SK-N-SH (cell line): ENCODE measurements around the gene VANGL2. TPM values are rescaled to one million over a fixed set of nuclear protein-coding genes. Genes with fewer than 3 reads are reported as not detected.

ENCODE experiments used
- CTCF ChIA-PET: fragments of 300-600, 350-600 bp; formaldehyde crosslinking; extraction: SDS; loops from one replicate; lab custom pipeline; 2021; lab: Yijun Ruan, JAX
- POLR2A ChIA-PET: fragments of 350-600 bp; sonication (Branson Sonifier 250); formaldehyde crosslinking; extraction: SDS; loops from one replicate; lab custom pipeline; 2020; ENCODE audit warnings: antibody characterized with exemption, inconsistent platforms; lab: Yijun Ruan, JAX
- DNase-seq: peaks from one replicate; pipeline ENCODE4 v3.0.0; 2012
- H2AFZ ChIP-seq: fragments of 200-600 bp; sonication (generic); 2 replicates; pipeline ENCODE4 v1.8.1; 2016; ENCODE audit warnings: antibody characterized with exemption, mild to moderate bottlenecking, low read depth
- H3F3A ChIP-seq: fragments of 200-600 bp; sonication (generic); replicated peaks from 2 replicates; pipeline ENCODE3; 2016; ENCODE audit warnings: antibody characterized with exemption, mild to moderate bottlenecking; ENCODE audit not compliant: insufficient read depth
- H3K27ac ChIP-seq, 2 experiments: fragments of 200-500 bp in 1 of 2; fragments of 200-600 bp in 1 of 2; sonication (Bioruptor generic) in 1 of 2; sonication (generic), shearing (Covaris generic) in 1 of 2; 2 replicates each; pipeline versions ENCODE4 v1.5.1 to v1.6.1; 2014 to 2016; ENCODE audit warnings: low read depth in 2 of 2, inconsistent platforms in 1 of 2, low read length in 1 of 2, mild to moderate bottlenecking in 1 of 2, mixed read lengths in 1 of 2
- H3K27me3 ChIP-seq: fragments of 200-600 bp; sonication (generic), shearing (Covaris generic); 2 replicates; pipeline ENCODE4 v1.6.1; 2016; ENCODE audit warnings: mixed run types; ENCODE audit not compliant: insufficient read depth
- H3K36me3 ChIP-seq, 2 experiments: fragments of 200-500 bp in 1 of 2; fragments of 200-600 bp in 1 of 2; sonication (Bioruptor generic) in 1 of 2; sonication (generic) in 1 of 2; replicated peaks in 1 of 2; 2 replicates each; pipeline versions ENCODE3 to v1.5.1; 2014 to 2016; ENCODE audit warnings: low read length in 1 of 2, mild to moderate bottlenecking in 1 of 2; ENCODE audit not compliant: insufficient read depth in 2 of 2, control insufficient read depth in 1 of 2
- H3K4me1 ChIP-seq, 2 experiments: fragments of 200-500 bp in 1 of 2; fragments of 200-600 bp in 1 of 2; sonication (Bioruptor generic) in 1 of 2; sonication (generic), shearing (Covaris generic) in 1 of 2; 2 replicates each; pipeline versions ENCODE4 v1.5.1 to v1.6.1; 2014 to 2016; ENCODE audit warnings: low read depth in 1 of 2, low read length in 1 of 2, mixed run types in 1 of 2; ENCODE audit not compliant: insufficient read depth in 2 of 2, control insufficient read depth in 1 of 2
- H3K4me2 ChIP-seq: fragments of 200-600 bp; sonication (generic), shearing (Covaris generic); 2 replicates; pipeline ENCODE4 v1.6.1; 2017; ENCODE audit warnings: mixed run types
- H3K4me3 ChIP-seq, 2 experiments: fragments of 200-500 bp in 1 of 2; fragments of 200-600 bp in 1 of 2; sonication (Bioruptor generic) in 1 of 2; sonication (generic), shearing (Covaris generic) in 1 of 2; 2 replicates each; pipeline versions ENCODE4 v1.5.1 to v1.8.1; 2014 to 2016; ENCODE audit warnings: low read depth in 2 of 2, inconsistent platforms in 1 of 2, low read length in 1 of 2, mild to moderate bottlenecking in 1 of 2, mixed read lengths in 1 of 2, moderate library complexity in 1 of 2
- H3K79me2 ChIP-seq: fragments of 200-600 bp; sonication (generic); 2 replicates; pipeline ENCODE4 v1.8.1; 2017; ENCODE audit warnings: mild to moderate bottlenecking; ENCODE audit not compliant: insufficient read depth
- H3K9ac ChIP-seq: fragments of 200-600 bp; sonication (generic); 2 replicates; pipeline ENCODE4 v1.6.1; 2017; ENCODE audit warnings: mixed run types
- H3K9me2 ChIP-seq: fragments of 200-600 bp; sonication (generic); 2 replicates; pipeline ENCODE4 v1.6.1; 2017; ENCODE audit warnings: mixed run types
- H3K9me3 ChIP-seq: fragments of 200-600 bp; sonication (generic); 2 replicates; pipeline ENCODE4 v1.6.1; 2017; ENCODE audit warnings: mixed run types, mild to moderate bottlenecking, moderate library complexity
- H4K20me1 ChIP-seq: fragments of 200-600 bp; sonication (generic); 2 replicates; pipeline ENCODE4 v1.6.1; 2017; ENCODE audit warnings: mild to moderate bottlenecking, mixed run types; ENCODE audit not compliant: insufficient read depth
- EP300 ChIP-seq, 2 experiments: IDR thresholded peaks; 2 replicates each; pipeline versions ENCODE4 v1.4.0 to v1.6.1; 2012; ENCODE audit warnings: borderline replicate concordance in 1 of 2, low read depth in 1 of 2, low read length in 1 of 2
- EZH2phosphoT487 ChIP-seq: fragments of 200-600 bp; sonication (generic); IDR thresholded peaks from 2 replicates; pipeline ENCODE4 v1.6.1; 2017; ENCODE audit warnings: low read depth, mixed run types, mild to moderate bottlenecking, antibody characterized with exemption, moderate library complexity, borderline replicate concordance
- GATA2 ChIP-seq: sonication (generic); formaldehyde crosslinking; IDR thresholded peaks from 2 replicates; pipeline ENCODE4 v1.5.0; 2020; ENCODE audit warnings: mild to moderate bottlenecking, missing genetic modification reagents
- IRF3 ChIP-seq: fragments of 150-350 bp; IDR thresholded peaks from 2 replicates; pipeline ENCODE4 v1.6.1; 2016; ENCODE audit warnings: mild to moderate bottlenecking, low read depth, low read length
- MXI1 ChIP-seq: IDR thresholded peaks from 2 replicates; pipeline ENCODE4 v1.6.1; 2012; ENCODE audit warnings: mild to moderate bottlenecking, low read depth, low read length, improper control_type of control experiment
- NFIC ChIP-seq: IDR thresholded peaks from 2 replicates; pipeline ENCODE4 v1.4.0; 2012; ENCODE audit warnings: borderline replicate concordance
- NRF1 ChIP-seq: IDR thresholded peaks from 2 replicates; pipeline ENCODE4 v1.6.1; 2012; ENCODE audit warnings: low read depth, mild to moderate bottlenecking, low read length
- POLR2AphosphoS5 ChIP-seq: IDR thresholded peaks from 2 replicates; pipeline ENCODE4 v1.6.1; 2012; ENCODE audit warnings: low read depth, low read length
- RFX5 ChIP-seq: IDR thresholded peaks from 2 replicates; pipeline ENCODE4 v1.6.1; 2012; ENCODE audit warnings: mild to moderate bottlenecking, improper control_type of control experiment, low read length
- SIN3A ChIP-seq: IDR thresholded peaks from 2 replicates; pipeline ENCODE4 v1.6.1; 2012; ENCODE audit warnings: low read depth, mild to moderate bottlenecking, low read length, moderate library complexity, borderline replicate concordance
- TAF1 ChIP-seq: IDR thresholded peaks from 2 replicates; pipeline ENCODE4 v1.6.1; 2012; ENCODE audit warnings: low read depth, mild to moderate bottlenecking, low read length, moderate library complexity, borderline replicate concordance
- WGBS: methylation state at CpG from one replicate; pipeline ENCODE4 v1.1.6; 2017; ENCODE audit warnings: low lambda C conversion rate; 5-methylcytosine and 5-hydroxymethylcytosine counted together
- polyA plus RNA-seq, 3 experiments: library from polyadenylated mRNA; depleted of rRNA; stranded (reverse); fragments of >200 nt; gene quantifications; 2 replicates each; pipeline ENCODE4 v1.2.3, GENCODE V29; 2012
- TF ChIP-seq, protein P1 (sequence below): IDR thresholded peaks from 2 replicates; pipeline ENCODE4 v1.4.0; 2012; ENCODE audit warnings: low read depth, borderline replicate concordance
- TF ChIP-seq, protein P2 (sequence below): IDR thresholded peaks from 2 replicates; pipeline ENCODE4 v1.6.1; 2012; ENCODE audit warnings: mild to moderate bottlenecking, low read depth, low read length, moderate library complexity

Gene VANGL2
- polyA plus RNA-seq, 1 of the 3 experiments (the other 2 are of a cell fraction) = 13.4 TPM

GRCh38 chr1:160363010-160363409 is 37.4 kb upstream of the VANGL2 start:
- no peaks in the 10 kb centered on the region for H3K9me2 ChIP-seq
- no peaks in the 10 kb centered on the region for H3K79me2 ChIP-seq
- no peaks in the 10 kb centered on the region for H3K9me3 ChIP-seq
- 71% methylated on average over 4 of the region's 5 CpGs for WGBS
- H3F3A ChIP-seq = peaks cover 5% of the 10 kb centered on the region
- H3K4me1 ChIP-seq = no peaks in the 10 kb centered on the region
- H3K36me3 ChIP-seq = peaks cover 4 to 22% of the 10 kb centered on the region in 2 experiments
- no peak overlapping the region for H3K4me3 ChIP-seq
- no peaks in the 10 kb centered on the region for H3K27me3 ChIP-seq
- POLR2A ChIA-PET = no interaction called here
- no peak overlapping the region for H3K27ac ChIP-seq
- H2AFZ ChIP-seq = no peak overlapping the region
- no peak overlapping the region for H3K9ac ChIP-seq
- H3K4me2 ChIP-seq = no peak overlapping the region
- H4K20me1 ChIP-seq = no peaks in the 10 kb centered on the region
- DNase-seq = no peak
- CTCF ChIA-PET = interaction anchor here (0.6 to 9.0 kb wide), 7 partner anchors 8 to 278 kb away, joined by 3 to 85 read pairs (median 5); no protein-coding TSS in a partner anchor
- TF ChIP-seq IRF3 = no peak
- TF ChIP-seq TAF1 = no peak
- TF ChIP-seq, protein P1, sequence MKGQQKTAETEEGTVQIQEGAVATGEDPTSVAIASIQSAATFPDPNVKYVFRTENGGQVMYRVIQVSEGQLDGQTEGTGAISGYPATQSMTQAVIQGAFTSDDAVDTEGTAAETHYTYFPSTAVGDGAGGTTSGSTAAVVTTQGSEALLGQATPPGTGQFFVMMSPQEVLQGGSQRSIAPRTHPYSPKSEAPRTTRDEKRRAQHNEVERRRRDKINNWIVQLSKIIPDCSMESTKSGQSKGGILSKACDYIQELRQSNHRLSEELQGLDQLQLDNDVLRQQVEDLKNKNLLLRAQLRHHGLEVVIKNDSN = no peak
- TF ChIP-seq GATA2 (CRISPR knock-in tag) = no peak

- TF ChIP-seq, protein P2, sequence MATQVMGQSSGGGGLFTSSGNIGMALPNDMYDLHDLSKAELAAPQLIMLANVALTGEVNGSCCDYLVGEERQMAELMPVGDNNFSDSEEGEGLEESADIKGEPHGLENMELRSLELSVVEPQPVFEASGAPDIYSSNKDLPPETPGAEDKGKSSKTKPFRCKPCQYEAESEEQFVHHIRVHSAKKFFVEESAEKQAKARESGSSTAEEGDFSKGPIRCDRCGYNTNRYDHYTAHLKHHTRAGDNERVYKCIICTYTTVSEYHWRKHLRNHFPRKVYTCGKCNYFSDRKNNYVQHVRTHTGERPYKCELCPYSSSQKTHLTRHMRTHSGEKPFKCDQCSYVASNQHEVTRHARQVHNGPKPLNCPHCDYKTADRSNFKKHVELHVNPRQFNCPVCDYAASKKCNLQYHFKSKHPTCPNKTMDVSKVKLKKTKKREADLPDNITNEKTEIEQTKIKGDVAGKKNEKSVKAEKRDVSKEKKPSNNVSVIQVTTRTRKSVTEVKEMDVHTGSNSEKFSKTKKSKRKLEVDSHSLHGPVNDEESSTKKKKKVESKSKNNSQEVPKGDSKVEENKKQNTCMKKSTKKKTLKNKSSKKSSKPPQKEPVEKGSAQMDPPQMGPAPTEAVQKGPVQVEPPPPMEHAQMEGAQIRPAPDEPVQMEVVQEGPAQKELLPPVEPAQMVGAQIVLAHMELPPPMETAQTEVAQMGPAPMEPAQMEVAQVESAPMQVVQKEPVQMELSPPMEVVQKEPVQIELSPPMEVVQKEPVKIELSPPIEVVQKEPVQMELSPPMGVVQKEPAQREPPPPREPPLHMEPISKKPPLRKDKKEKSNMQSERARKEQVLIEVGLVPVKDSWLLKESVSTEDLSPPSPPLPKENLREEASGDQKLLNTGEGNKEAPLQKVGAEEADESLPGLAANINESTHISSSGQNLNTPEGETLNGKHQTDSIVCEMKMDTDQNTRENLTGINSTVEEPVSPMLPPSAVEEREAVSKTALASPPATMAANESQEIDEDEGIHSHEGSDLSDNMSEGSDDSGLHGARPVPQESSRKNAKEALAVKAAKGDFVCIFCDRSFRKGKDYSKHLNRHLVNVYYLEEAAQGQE = no peak
- TF ChIP-seq SIN3A = no peak
- no peak for TF ChIP-seq NRF1
- no peak for TF ChIP-seq EP300 (IDR thresholded peaks at IDR 0.05; ENCODE audit: borderline replicate concordance in 1 of 2, low read depth in 1 of 2, low read length in 1 of 2)
- TF ChIP-seq NFIC = no peak
- no peak for TF ChIP-seq EZH2phosphoT487
- no peak for TF ChIP-seq RFX5
- no peak for TF ChIP-seq IRF3
- no peak for TF ChIP-seq POLR2AphosphoS5
- TF ChIP-seq MXI1 = no peak
- no peak overlapping the region for H3K27ac ChIP-seq
- no peak overlapping the region for H3K9ac ChIP-seq
- H3K4me2 ChIP-seq = no peak overlapping the region
- no peak for DNase-seq
- WGBS = 80% methylated on average over 12 of the region's 12 CpGs
- no peaks in the 10 kb centered on the region for H3K9me2 ChIP-seq
- H3K4me1 ChIP-seq = no peaks in the 10 kb centered on the region
- H2AFZ ChIP-seq = no peak overlapping the region
- no peak overlapping the region for H3K4me3 ChIP-seq
- no peaks in the 10 kb centered on the region for H3K9me3 ChIP-seq
- no peaks in the 10 kb centered on the region for H3K27me3 ChIP-seq
- POLR2A ChIA-PET = no interaction called here
- peaks cover 4% of the 10 kb centered on the region for H3F3A ChIP-seq
- H4K20me1 ChIP-seq = no peaks in the 10 kb centered on the region
- CTCF ChIA-PET = interaction anchor here (0.6 to 9.0 kb wide), 5 partner anchors 9 to 266 kb away, joined by 3 to 85 read pairs (median 3); no protein-coding TSS in a partner anchor
- peaks cover 0 to 16% of the 10 kb centered on the region in 2 experiments for H3K36me3 ChIP-seq
- no peaks in the 10 kb centered on the region for H3K79me2 ChIP-seq
Observed at GRCh38 chr1:160363951-160364735, 36.2 kb upstream of the VANGL2 start.
